Superior temporal gyrus (tissue), 1 donor: ENCODE data around the gene IFI44L.
A peak's percentile ranks its signal among the peaks of the same experiment; 100 is the strongest.

Experiments used
- DNase-seq: peaks from one replicate; pipeline ENCODE4 v3.0.0-alpha.2; 2016; ENCODE audit errors: extremely low spot score

Gene IFI44L

GRCh38 chr1:78641558-78641957 lies 21.3 kb downstream of the IFI44L start:
- DNase-seq: no peak

GRCh38 chr1:78645723-78646122 lies 25.5 kb downstream of the IFI44L start:
- DNase-seq: no peak

GRCh38 chr1:78647238-78647637 lies 27.0 kb downstream of the IFI44L start:
- no peak for DNase-seq

GRCh38 chr1:78649628-78650027 lies 29.4 kb downstream of the IFI44L start, which contains the start of gene IFI44:
IFI44 (plus strand) TSS chr1:78649831; CDS start chr1:78650196, 365 bp downstream.
- DNase-seq: peak; percentile 77

- no peak for DNase-seq
Measured at GRCh38 chr1:78650114-78650660, 29.9 kb downstream of the IFI44L start.

- DNase-seq: no peak
Measured at GRCh38 chr1:78651241-78651640, 31.0 kb downstream of the IFI44L start.

- DNase-seq: no peak
Measured at GRCh38 chr1:78652019-78652560, 31.8 kb downstream of the IFI44L start.

GRCh38 chr1:78658901-78659300 lies 38.7 kb downstream of the IFI44L start:
- DNase-seq: no peak

GRCh38 chr1:78663923-78664322 lies 43.7 kb downstream of the IFI44L start:
- no peak for DNase-seq

GRCh38 chr1:78664763-78665162 lies 44.5 kb downstream of the IFI44L start:
- DNase-seq: no peak

GRCh38 chr1:78665809-78666208 lies 45.6 kb downstream of the IFI44L start:
- DNase-seq: no peak

- no peak for DNase-seq
Measured at GRCh38 chr1:78667939-78668338, 47.7 kb downstream of the IFI44L start.

- DNase-seq: no peak
Measured at GRCh38 chr1:78668427-78668826, 48.2 kb downstream of the IFI44L start.

- DNase-seq: no peak
Measured at GRCh38 chr1:78672428-78672827, 52.2 kb downstream of the IFI44L start.

- no peak for DNase-seq
Measured at GRCh38 chr1:78673120-78673519, 52.9 kb downstream of the IFI44L start.

- DNase-seq: peak; percentile 91
Measured at GRCh38 chr1:78676347-78676982, 56.2 kb downstream of the IFI44L start.

- peak; percentile 45 for DNase-seq
Measured at GRCh38 chr1:78676993-78677392, 56.7 kb downstream of the IFI44L start.

- DNase-seq: no peak
Measured at GRCh38 chr1:78677788-78678187, 57.5 kb downstream of the IFI44L start.

GRCh38 chr1:78678324-78678723 lies 58.1 kb downstream of the IFI44L start:
- DNase-seq: no peak

GRCh38 chr1:78681265-78681664 lies 61.0 kb downstream of the IFI44L start:
- DNase-seq: no peak

GRCh38 chr1:78682496-78682895 lies 62.2 kb downstream of the IFI44L start:
- no peak for DNase-seq

- no peak for DNase-seq
Measured at GRCh38 chr1:78683079-78683478, 62.8 kb downstream of the IFI44L start.

- DNase-seq: no peak
Measured at GRCh38 chr1:78687315-78687714, 67.1 kb downstream of the IFI44L start.
